Measurements from ENCODE around the gene DPM2. TPM values are rescaled to one million over a fixed set of nuclear protein-coding genes. Genes with fewer than 3 reads are reported as not detected.
A peak's percentile ranks its signal among the peaks of the same experiment; 100 is the strongest.

DPM2 gene
- total RNA-seq, 1 donor from 2014 or later: 14.0 TPM

GRCh38 chr9:127898433-127899127 lies 39.1 kb downstream of the DPM2 start:
- no peak for DNase-seq
- Histone ChIP-seq H3K27ac (replicated peaks) (peak overlapping the region; percentile 95), H3K36me3 (peaks cover 26% of the 10 kb centered on the region), H3K27me3 (ENCODE audit: low read depth) (no peaks in the 10 kb centered on the region), H3K4me3 (peak overlapping the region; percentile 99), H3K4me1 (peaks cover 52% of the 10 kb centered on the region), H3K9me3 (replicated peaks) (peaks cover 7% of the 10 kb centered on the region)
- intact Hi-C loops (cut with micrococcal nuclease): no loop called here
- TF ChIP-seq, protein P1, sequence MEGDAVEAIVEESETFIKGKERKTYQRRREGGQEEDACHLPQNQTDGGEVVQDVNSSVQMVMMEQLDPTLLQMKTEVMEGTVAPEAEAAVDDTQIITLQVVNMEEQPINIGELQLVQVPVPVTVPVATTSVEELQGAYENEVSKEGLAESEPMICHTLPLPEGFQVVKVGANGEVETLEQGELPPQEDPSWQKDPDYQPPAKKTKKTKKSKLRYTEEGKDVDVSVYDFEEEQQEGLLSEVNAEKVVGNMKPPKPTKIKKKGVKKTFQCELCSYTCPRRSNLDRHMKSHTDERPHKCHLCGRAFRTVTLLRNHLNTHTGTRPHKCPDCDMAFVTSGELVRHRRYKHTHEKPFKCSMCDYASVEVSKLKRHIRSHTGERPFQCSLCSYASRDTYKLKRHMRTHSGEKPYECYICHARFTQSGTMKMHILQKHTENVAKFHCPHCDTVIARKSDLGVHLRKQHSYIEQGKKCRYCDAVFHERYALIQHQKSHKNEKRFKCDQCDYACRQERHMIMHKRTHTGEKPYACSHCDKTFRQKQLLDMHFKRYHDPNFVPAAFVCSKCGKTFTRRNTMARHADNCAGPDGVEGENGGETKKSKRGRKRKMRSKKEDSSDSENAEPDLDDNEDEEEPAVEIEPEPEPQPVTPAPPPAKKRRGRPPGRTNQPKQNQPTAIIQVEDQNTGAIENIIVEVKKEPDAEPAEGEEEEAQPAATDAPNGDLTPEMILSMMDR (IDR thresholded peaks at IDR 0.05; ENCODE audit: borderline replicate concordance): no peak

DNA sequence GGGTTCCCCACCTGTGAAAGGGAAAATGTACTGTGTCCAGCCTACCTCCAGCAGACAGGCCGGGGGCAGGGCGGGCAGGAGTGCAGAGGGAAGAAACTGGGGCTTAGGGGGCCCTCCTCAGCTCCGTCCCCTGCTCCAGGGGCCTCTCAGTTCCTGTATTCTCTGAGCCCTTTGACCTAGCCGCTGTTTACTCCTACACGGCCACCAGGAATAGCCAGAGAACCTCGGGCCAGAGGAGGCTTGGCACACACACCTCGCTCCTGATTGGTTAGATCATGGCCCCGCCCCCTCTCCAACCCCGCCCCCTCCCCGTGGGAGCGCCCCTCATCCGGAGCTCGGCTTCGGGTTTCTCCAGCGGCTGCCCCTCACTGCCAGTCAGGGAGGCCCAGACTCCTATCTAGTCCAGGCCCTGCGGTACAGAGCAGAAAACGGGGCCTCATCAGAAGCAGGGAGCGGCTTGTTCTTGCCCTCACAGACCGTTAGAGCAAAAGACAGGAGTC lies 40.4 kb downstream of the DPM2 start:
- Histone ChIP-seq H3K4me3 (peak overlapping the region; percentile 99), H3K36me3 (peaks cover 39% of the 10 kb centered on the region), H3K27me3 (ENCODE audit: low read depth) (no peaks in the 10 kb centered on the region), H3K27ac (replicated peaks) (peak overlapping the region; percentile 95), H3K9me3 (replicated peaks) (peaks cover 19% of the 10 kb centered on the region), H3K4me1 (peaks cover 43% of the 10 kb centered on the region)
- TF ChIP-seq, protein P1 (IDR thresholded peaks at IDR 0.05; ENCODE audit: borderline replicate concordance): no peak
- intact Hi-C loops (cut with micrococcal nuclease): no loop called here
- peak; percentile 87 for DNase-seq

DNA sequence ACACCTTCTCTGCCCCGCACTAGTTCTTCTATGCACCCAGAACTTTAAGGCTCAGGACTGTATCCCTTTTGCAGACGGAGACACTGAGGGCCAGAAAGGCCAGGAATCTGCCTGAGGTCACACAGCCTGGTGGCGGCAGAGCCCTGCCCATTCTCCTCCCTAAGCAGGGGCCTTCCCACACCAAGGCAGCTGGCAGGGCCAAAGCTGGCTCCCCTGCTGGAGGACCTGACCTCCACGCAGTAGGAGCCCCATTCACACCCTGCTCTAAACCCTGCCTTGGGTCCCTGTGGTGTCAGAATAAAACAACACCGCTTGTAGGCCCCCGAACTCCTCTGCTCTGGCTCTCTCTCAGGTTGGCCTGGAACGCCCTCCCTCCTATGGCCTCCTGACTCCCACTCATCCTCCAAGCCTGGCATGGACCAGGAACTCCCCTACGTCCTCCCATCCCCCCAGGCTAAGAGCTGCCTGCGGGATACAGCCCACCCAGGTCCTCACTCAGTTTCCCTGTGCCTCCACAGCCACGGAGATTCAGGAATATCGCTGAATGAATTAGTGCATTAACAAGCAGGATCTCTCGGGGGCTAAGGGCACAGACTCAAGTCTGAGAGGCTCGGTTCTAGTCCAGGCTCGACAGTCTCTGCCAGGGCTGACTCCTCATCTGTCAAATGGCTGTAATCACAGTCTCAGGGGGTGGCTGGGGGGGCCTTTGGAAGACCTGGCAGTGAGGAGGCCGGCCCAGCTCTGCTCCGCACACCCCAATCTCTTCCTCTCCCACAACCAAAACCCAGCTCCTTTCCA lies 41.1 kb downstream of the DPM2 start:
- Histone ChIP-seq H3K9me3 (replicated peaks) (peaks cover 19% of the 10 kb centered on the region), H3K36me3 (peaks cover 45% of the 10 kb centered on the region), H3K4me3 (peak overlapping the region; percentile 99), H3K27me3 (ENCODE audit: low read depth) (no peaks in the 10 kb centered on the region), H3K27ac (replicated peaks) (peak overlapping the region; percentile 95), H3K4me1 (peaks cover 43% of the 10 kb centered on the region)
- intact Hi-C loops (cut with micrococcal nuclease): no loop called here
- no peak for DNase-seq
- TF ChIP-seq, protein P1 (IDR thresholded peaks at IDR 0.05; ENCODE audit: borderline replicate concordance): no peak

- intact Hi-C loops (cut with micrococcal nuclease): no loop called here
- Histone ChIP-seq H3K27me3 (ENCODE audit: low read depth) (no peaks in the 10 kb centered on the region), H3K4me1 (peaks cover 43% of the 10 kb centered on the region), H3K27ac (replicated peaks) (no peak overlapping the region), H3K36me3 (peaks cover 51% of the 10 kb centered on the region), H3K9me3 (replicated peaks) (peaks cover 19% of the 10 kb centered on the region), H3K4me3 (no peak overlapping the region)
- no peak for DNase-seq
- TF ChIP-seq, protein P1 (IDR thresholded peaks at IDR 0.05; ENCODE audit: borderline replicate concordance): no peak
Observed at GRCh38 chr9:127895811-127896210, 41.8 kb downstream of the DPM2 start.

GRCh38 chr9:127893392-127893791 lies 44.3 kb downstream of the DPM2 start:
- intact Hi-C loops (cut with micrococcal nuclease): no loop called here

More at GRCh38 chr9:127893392-127893791, 44.3 kb downstream of the DPM2 start:
- Histone ChIP-seq H3K4me1 (peaks cover 28% of the 10 kb centered on the region), H3K27ac (replicated peaks) (no peak overlapping the region), H3K27me3 (ENCODE audit: low read depth) (no peaks in the 10 kb centered on the region), H3K36me3 (peaks cover 73% of the 10 kb centered on the region), H3K9me3 (replicated peaks) (peaks cover 19% of the 10 kb centered on the region), H3K4me3 (no peak overlapping the region)
- no peak for DNase-seq
- TF ChIP-seq, protein P1 (IDR thresholded peaks at IDR 0.05; ENCODE audit: borderline replicate concordance): no peak
